ENCODE measurements around the gene C19orf25. TPM values are rescaled to one million over a fixed set of nuclear protein-coding genes. Genes with fewer than 3 reads are reported as not detected.

The C19orf25 gene
- total RNA-seq, 2 donors from 2014 or later = 40.0 to 51.1 TPM

Other genes with a start within 250 kb of the C19orf25 start
- 10 to 100 TPM; 21.5 to 28.5 TPM for gene CBARP, start 241.2 kb downstream of the C19orf25 start, total RNA-seq
- 100 to 1,000 TPM; 144 to 159 TPM for gene ATP5F1D, start 237.5 kb downstream of the C19orf25 start, total RNA-seq
- 100 to 1,000 TPM; 183 to 185 TPM for gene MIDN, start 230.6 kb downstream of the C19orf25 start, total RNA-seq
- gene CIRBP, start 209.9 kb downstream of the C19orf25 start, total RNA-seq = 100 to 1,000 TPM; 282 to 301 TPM
- 10 to 100 TPM; 45.1 to 46.0 TPM for gene FAM174C, start 203.7 kb downstream of the C19orf25 start, total RNA-seq
- 10 to 100 TPM; 28.6 to 30.7 TPM for gene EFNA2, start 193.3 kb downstream of the C19orf25 start, total RNA-seq
- 10 to 100 TPM; 57.0 to 62.5 TPM for gene NDUFS7, start 95.3 kb downstream of the C19orf25 start, total RNA-seq
- gene GAMT, start 77.7 kb downstream of the C19orf25 start, total RNA-seq = 10 to 100 TPM; 38.4 to 49.6 TPM
- 100 to 1,000 TPM; 154 to 179 TPM for gene DAZAP1, start 71.6 kb downstream of the C19orf25 start, total RNA-seq
- 1,000 to 10,000 TPM; 1,298 to 1,321 TPM for gene RPS15, start 40.8 kb downstream of the C19orf25 start, total RNA-seq
- gene APC2, start 29.1 kb downstream of the C19orf25 start, total RNA-seq = under 1 TPM; 0.38 to 0.57 TPM
- 10 to 100 TPM; 25.2 to 31.6 TPM for gene PCSK4, start 11.1 kb upstream of the C19orf25 start, total RNA-seq
- 10 to 100 TPM; 24.7 to 49.4 TPM for gene REEP6, start 12.0 kb upstream of the C19orf25 start, total RNA-seq
- 1 to 10 TPM; 4.1 to 4.8 TPM for gene ADAMTSL5, start 33.8 kb upstream of the C19orf25 start, total RNA-seq
- gene PLK5, start 44.9 kb upstream of the C19orf25 start, total RNA-seq = under 1 TPM in 1 of 2 donors, not detected in 1; 0.48 TPM
- 100 to 1,000 TPM in 1 of 2 donors, 10 to 100 TPM in 1; 94.1 to 103 TPM for gene MEX3D, start 89.1 kb upstream of the C19orf25 start, total RNA-seq
- 100 to 1,000 TPM; 108 TPM for gene MBD3, start 113.7 kb upstream of the C19orf25 start, total RNA-seq
- 100 to 1,000 TPM; 171 to 195 TPM for gene UQCR11, start 126.2 kb upstream of the C19orf25 start, total RNA-seq
- gene TCF3, start 173.4 kb upstream of the C19orf25 start, total RNA-seq = 100 to 1,000 TPM; 233 to 268 TPM

Measured in endodermal cell (in vitro differentiated cells).